Activated T-cell treated with anti-CD3 and anti-CD28 coated beads, Interleukin-2, amount 50 U/mL, for 24 hours (primary cell): ENCODE measurements around the gene TCF19.
A peak's percentile ranks its signal among the peaks of the same experiment; 100 is the strongest.

Source experiments
- DNase-seq: peaks from one replicate; pipeline ENCODE4 v3.0.0-alpha.2; 2020
- H3K27ac Mint-ChIP-seq: 2 replicates; pipeline ENCODE4 v1.8.0; 2020; ENCODE audit warnings: mild to moderate bottlenecking, mixed read lengths
- H3K27me3 Mint-ChIP-seq: 2 replicates; pipeline ENCODE4 v1.8.0; 2020; ENCODE audit warnings: mixed read lengths
- H3K36me3 Mint-ChIP-seq: 2 replicates; pipeline ENCODE4 v1.8.0; 2020; ENCODE audit warnings: low read depth, mixed read lengths
- H3K4me1 Mint-ChIP-seq: 2 replicates; pipeline ENCODE4 v1.8.0; 2020; ENCODE audit warnings: low read depth, mixed read lengths
- H3K4me3 Mint-ChIP-seq: 2 replicates; pipeline ENCODE4 v1.8.0; 2020; ENCODE audit warnings: mild to moderate bottlenecking, moderate library complexity, mixed read lengths
- H3K9me3 Mint-ChIP-seq: 2 replicates; pipeline ENCODE4 v1.8.0; 2020; ENCODE audit warnings: mixed read lengths

Gene TCF19, protein sequence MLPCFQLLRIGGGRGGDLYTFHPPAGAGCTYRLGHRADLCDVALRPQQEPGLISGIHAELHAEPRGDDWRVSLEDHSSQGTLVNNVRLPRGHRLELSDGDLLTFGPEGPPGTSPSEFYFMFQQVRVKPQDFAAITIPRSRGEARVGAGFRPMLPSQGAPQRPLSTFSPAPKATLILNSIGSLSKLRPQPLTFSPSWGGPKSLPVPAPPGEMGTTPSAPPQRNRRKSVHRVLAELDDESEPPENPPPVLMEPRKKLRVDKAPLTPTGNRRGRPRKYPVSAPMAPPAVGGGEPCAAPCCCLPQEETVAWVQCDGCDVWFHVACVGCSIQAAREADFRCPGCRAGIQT

DNA sequence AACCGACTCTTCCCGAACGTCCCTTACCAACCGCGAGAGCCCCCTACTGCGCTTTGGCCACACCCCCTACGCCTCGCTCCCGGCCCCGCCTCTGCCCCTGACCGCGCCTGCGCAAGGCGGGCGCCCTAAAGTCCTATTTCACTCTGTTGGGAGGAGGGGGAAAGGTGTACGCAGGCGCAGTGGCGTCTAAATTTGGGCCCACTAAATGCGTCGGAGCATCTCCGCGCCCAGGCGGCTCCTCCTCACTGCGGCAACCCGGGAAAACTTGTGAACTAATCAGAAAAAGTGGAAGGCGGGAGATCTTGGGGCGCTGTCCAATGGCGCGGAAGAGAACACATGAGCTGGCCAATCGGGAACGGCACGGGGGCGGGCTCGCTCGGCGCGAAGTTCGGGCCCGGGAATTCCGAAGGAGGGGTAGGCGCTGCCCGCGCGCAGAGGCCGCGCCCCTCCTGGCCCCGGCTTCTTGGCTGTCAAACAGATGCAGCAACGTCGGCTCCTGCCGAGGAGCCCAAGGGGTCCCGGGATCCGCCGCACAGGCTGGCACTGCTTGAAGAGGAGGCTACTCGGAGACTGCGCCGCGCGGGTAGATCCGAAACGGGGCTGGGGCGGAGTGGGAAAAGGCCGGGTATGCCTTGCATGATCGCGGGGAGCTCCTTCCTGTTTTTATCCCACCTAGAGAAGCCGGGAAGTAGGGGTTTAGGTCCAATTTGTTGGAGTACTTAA is at the start of gene TCF19:
Gene TCF19 (plus strand): TSS at position 450 of the 723 bp plus-strand sequence. CDS start 881 bp downstream, outside the sequence.
- Mint-ChIP-seq H3K36me3 (peaks cover 84% of the 10 kb centered on the region), H3K27me3 (no peaks in the 10 kb centered on the region), H3K27ac (peak within 1 kb of the TSS; percentile 95), H3K9me3 (no peaks in the 10 kb centered on the region), H3K4me1 (peaks cover 37% of the 10 kb centered on the region), H3K4me3 (peak within 1 kb of the TSS; percentile 90)
- DNase-seq = peak; percentile 99

DNA sequence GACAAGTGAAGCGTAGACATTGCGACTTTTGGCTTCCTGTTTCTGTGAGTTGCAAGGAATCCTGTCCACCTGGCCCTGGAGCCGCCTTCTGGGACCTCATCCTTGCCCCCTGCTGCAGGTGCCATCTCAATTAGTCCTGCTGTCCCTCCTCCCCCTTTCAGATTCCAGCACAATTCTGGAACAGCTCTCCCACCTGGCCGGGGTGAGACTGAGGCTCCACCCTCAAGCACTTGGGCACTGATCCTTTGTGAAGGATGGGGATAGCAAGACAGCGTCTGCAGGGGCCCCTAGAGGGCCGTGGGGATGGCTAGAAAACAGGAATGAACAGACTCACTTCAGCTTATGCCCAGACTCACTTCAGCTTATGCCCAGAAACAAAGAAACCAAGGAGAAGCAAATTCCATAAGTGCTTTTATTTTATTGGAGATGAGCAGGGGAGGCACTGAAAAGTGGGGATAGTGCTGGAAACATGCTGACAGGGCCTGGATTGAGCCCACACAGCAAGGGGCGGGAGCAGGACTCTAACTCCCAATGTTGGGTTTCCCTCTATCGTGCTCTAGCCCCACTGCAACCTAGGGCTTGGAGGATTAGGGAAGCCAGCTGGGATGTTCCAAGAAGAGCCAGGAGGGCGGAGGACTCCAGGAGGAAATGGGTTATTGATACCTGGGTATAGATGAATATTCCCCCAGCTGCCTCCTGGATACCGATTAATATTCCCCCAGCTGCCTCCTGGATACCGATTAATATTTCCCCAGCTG is 47.4 kb upstream of the TCF19 start:
- no peaks in the 10 kb centered on the region for H3K36me3 Mint-ChIP-seq
- no peak overlapping the region for H3K27ac Mint-ChIP-seq
- H3K4me1 Mint-ChIP-seq = peaks cover 4% of the 10 kb centered on the region
- DNase-seq = no peak
- no peak overlapping the region for H3K4me3 Mint-ChIP-seq
- H3K27me3 Mint-ChIP-seq = peaks cover 7% of the 10 kb centered on the region
- no peaks in the 10 kb centered on the region for H3K9me3 Mint-ChIP-seq

DNA sequence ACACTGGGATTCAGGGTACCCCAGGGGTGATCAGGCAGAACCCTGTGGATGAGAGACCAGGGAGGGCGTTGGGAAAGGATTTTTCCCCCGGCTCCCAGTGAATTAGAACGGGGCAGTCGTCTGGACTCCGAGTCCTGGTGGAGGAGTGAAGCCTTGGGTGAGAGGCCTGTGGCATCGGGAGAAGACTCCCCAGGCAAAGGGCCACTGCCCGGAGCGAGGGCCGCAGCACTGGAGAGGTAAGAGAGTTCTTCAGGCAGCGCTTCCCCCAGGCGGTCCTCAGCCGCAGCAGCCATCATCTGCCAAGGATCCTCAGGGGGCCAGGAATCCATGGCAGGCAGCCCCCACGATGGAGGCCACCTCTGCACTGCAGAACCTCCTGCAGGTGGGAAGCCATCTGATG is 46.7 kb upstream of the TCF19 start:
- Mint-ChIP-seq H3K4me3 (no peak overlapping the region), H3K27me3 (peaks cover 7% of the 10 kb centered on the region), H3K4me1 (peaks cover 4% of the 10 kb centered on the region), H3K9me3 (no peaks in the 10 kb centered on the region), H3K27ac (no peak overlapping the region), H3K36me3 (no peaks in the 10 kb centered on the region)
- no peak for DNase-seq

DNA sequence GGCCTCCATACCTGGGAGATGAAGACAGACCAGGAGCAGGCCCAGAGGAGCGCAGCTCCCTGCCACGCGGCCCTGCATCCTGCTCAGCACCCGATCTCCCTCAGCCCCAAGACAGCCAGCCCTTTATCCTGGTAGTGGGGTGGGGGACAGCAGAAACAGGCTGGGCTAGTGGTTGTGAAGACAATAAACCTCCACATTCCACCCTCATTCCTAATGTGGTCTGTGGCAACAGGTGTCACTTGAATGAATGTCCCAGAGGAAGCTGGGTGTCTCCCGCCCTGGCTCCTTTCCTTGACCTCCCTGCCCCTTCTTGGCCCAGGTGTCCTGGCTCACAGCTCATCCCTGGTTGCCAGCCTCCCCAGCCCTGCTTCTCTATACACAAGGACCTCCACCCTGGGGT is 45.9 kb upstream of the TCF19 start, which contains the start of gene C6orf15:
Gene C6orf15 (minus strand): TSS at position 98 of the 400 bp plus-strand sequence. CDS start 20 bp downstream, at position 78.
- no peaks in the 10 kb centered on the region for H3K36me3 Mint-ChIP-seq
- H3K27ac Mint-ChIP-seq = no peak within 1 kb of the TSS
- no peak within 1 kb of the TSS for H3K4me3 Mint-ChIP-seq
- no peak for DNase-seq
- peaks cover 2% of the 10 kb centered on the region for H3K4me1 Mint-ChIP-seq
- H3K9me3 Mint-ChIP-seq = no peaks in the 10 kb centered on the region
- H3K27me3 Mint-ChIP-seq = peaks cover 7% of the 10 kb centered on the region

DNA sequence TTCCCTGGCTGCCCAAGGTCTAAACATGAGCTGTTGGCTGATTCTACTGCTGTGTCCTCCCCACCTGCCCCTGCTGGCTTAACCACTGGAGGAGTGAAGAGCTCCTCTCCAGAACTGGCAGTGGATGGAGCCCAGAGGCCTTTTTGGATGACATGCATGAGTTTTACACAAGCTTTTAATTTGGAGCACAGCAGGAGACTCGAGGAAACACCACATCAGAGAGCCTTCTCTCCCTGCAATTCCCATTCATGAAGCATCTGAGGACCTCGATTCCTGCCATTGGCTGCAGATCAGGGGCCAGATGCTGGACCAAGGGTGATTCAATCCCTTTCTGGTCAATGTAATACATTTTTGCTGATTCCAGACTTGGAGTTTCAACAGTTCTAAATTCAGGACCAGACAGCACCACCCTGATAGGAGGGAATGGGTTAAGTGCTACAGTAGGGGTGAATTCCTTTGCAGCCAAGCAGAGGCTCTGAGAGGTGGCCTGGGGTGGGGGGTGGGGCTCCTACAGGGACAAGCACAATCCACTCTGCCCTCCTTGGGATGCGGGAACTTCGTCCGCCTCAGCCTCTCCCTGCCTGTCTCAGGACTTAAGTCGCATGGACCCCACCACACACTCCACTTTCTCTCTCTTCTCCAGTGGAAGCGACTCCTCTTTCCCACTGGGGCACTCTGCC is 44.4 kb upstream of the TCF19 start:
- no peak for DNase-seq
- no peak overlapping the region for H3K27ac Mint-ChIP-seq
- H3K9me3 Mint-ChIP-seq = no peaks in the 10 kb centered on the region
- peaks cover 2% of the 10 kb centered on the region for H3K4me1 Mint-ChIP-seq
- H3K36me3 Mint-ChIP-seq = no peaks in the 10 kb centered on the region
- H3K4me3 Mint-ChIP-seq = no peak overlapping the region
- peaks cover 10% of the 10 kb centered on the region for H3K27me3 Mint-ChIP-seq

DNA sequence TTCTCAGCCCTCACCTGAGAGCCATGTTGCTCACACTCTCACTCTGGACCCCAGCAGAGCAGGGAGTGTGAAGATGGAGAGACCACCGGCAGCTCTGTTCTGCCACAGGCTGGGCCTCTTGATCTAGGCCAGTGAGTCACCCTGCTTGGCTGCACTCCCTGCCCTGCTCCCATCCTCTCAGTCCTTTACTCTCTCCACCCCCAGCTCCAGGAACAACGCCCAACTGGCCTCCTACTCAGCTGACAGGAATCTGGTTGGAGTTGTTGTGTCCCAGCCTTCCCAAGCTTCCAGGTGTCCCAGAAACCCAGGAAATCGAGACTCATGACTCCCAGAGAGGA is 43.9 kb upstream of the TCF19 start, which contains the start of gene PSORS1C1:
Gene PSORS1C1 (plus strand): TSS at position 260 of the 338 bp plus-strand sequence. CDS start 14,833 bp downstream, outside the sequence.
- DNase-seq = no peak
- no peaks in the 10 kb centered on the region for H3K9me3 Mint-ChIP-seq
- H3K4me1 Mint-ChIP-seq = peaks cover 2% of the 10 kb centered on the region
- H3K27ac Mint-ChIP-seq = no peak within 1 kb of the TSS
- no peak within 1 kb of the TSS for H3K4me3 Mint-ChIP-seq
- H3K27me3 Mint-ChIP-seq = peaks cover 8% of the 10 kb centered on the region
- no peaks in the 10 kb centered on the region for H3K36me3 Mint-ChIP-seq

DNA sequence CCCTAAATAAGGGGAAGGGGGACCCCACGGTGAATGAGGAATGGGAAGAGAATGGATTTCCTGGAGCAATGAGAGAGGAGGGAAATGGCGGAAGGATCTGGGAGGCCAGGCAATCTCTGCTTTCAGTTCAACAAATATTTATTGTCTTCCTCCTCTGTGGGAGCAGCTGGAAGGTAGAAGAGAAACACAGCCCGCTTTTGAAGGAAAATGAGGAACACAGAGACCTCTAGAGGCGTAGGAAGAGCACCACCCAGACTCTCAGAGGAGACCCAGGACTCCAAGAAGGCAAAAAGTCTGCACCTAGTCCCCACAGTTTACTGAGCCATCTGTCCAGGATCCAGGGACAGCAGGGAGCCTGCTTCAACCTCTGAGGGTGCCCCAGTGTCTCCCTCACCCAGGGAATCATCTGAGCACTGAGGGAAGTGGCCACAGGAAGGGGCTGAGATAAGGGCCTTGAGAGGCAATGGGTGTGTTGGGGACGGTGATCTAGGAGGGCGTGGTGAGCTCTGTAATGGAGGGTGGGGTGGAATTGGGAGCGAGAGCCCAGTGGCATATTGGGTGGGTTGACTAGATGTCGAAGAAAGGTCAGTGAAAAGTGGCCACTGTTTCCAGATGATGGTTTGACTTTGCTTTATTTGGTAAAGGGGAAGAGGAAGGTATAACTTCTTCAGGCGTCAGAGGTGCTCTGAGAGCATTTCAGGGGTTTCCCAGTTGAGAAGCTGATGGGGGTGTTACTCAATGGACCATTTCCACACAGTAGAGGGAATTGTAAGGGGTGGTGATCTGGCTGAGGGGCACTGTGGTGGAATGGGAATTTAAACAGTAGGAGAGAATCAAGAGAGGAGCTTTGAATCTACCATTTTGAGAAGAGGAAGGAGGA is 43.2 kb upstream of the TCF19 start:
- DNase-seq = no peak
- Mint-ChIP-seq H3K27ac (no peak overlapping the region), H3K4me1 (peaks cover 2% of the 10 kb centered on the region), H3K27me3 (peaks cover 3% of the 10 kb centered on the region), H3K4me3 (no peak overlapping the region), H3K9me3 (no peaks in the 10 kb centered on the region), H3K36me3 (no peaks in the 10 kb centered on the region)

DNA sequence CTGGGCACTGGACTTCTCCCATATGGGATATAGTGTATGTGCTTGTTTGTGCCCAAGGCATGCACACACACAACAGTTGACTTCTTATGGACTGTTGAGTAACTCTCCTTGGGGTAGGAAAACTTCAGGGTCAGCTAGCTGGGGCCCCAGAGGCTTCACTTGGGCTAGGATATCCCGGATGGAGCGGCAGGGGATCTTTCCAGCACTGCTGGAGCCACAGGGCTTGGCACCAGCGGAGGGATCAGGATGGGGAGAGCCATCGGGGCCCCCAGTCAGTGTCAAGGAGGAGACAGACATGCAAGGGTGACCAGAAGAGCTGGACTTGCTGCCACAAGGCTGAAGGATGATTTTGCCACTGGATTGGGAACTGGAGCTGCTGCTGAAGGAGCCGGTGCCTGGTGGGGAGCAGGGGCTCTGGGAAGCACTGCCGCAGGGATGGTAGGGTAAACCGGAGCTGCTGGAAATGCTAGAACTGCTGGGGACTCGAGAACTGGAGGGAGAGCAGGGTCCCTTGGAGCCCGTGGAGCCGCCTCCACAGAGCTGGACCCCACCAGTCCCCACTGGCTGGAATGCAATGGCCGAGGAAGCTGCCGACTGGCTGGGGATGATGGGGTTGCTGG is 42.3 kb upstream of the TCF19 start:
- H3K9me3 Mint-ChIP-seq = no peaks in the 10 kb centered on the region
- no peak for DNase-seq
- no peaks in the 10 kb centered on the region for H3K36me3 Mint-ChIP-seq
- H3K4me3 Mint-ChIP-seq = no peak overlapping the region
- no peak overlapping the region for H3K27ac Mint-ChIP-seq
- peaks cover 2% of the 10 kb centered on the region for H3K4me1 Mint-ChIP-seq
- peaks cover 3% of the 10 kb centered on the region for H3K27me3 Mint-ChIP-seq

DNA sequence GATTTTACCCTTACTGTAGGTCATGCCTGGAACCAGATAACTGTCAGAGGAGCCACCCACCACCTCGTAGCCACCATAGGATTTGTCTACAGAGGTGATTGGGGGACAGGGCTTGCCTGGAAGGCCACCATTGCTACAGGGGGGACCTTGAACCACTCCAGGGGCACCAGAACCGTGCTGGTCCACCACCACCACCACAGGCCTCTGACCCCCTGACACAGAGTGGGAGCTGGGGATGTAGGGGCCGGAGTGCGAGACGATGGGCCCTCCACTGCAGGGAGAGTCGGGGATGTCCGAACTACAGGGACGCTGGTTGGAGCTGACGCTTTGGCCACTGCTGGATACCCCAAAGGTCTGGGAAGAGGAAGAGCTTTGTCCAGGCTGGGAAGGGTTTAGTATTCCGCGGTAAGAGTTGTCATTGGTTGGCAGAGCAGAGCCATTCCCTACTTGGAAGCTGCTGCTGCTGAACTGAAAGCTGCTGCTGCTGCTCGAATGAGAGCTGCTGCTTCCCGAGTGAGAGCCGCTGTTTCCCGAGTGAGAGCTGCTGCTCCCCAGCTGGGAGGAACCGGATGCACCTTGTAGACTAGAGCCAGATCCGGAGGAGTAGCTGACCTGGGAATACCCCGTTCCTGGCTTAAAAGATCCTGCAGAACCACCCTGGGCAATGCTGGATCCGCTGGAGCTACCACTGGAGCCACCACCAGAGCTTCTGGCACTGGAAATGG is 41.6 kb upstream of the TCF19 start:
- Mint-ChIP-seq H3K4me1 (peaks cover 2% of the 10 kb centered on the region), H3K9me3 (no peaks in the 10 kb centered on the region), H3K36me3 (no peaks in the 10 kb centered on the region), H3K27me3 (peaks cover 3% of the 10 kb centered on the region), H3K4me3 (no peak overlapping the region), H3K27ac (no peak overlapping the region)
- no peak for DNase-seq

DNA sequence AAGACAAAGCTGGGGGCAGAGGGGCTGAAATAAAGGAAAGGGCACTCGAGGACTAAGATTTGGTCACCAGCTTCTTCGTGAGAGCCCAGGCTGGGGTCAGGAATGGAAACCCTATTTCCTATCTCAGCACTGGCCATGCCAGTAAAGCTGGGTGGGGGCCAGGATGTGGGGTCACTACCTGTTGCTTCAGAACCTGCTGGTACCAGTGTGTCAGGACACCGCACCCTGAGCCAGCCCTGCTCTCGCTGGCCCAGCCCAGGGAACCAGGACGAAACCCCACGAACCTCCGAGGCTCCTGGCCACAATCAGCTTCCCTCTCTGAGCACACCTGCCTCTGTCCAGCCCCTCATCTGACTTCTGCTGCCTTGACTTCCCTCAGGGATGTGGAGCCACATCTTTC is 40.2 kb upstream of the TCF19 start:
- H3K4me1 Mint-ChIP-seq = peaks cover 2% of the 10 kb centered on the region
- H3K36me3 Mint-ChIP-seq = no peaks in the 10 kb centered on the region
- no peak overlapping the region for H3K4me3 Mint-ChIP-seq
- H3K27me3 Mint-ChIP-seq = peaks cover 3% of the 10 kb centered on the region
- no peak for DNase-seq
- H3K27ac Mint-ChIP-seq = no peak overlapping the region
- H3K9me3 Mint-ChIP-seq = no peaks in the 10 kb centered on the region

DNA sequence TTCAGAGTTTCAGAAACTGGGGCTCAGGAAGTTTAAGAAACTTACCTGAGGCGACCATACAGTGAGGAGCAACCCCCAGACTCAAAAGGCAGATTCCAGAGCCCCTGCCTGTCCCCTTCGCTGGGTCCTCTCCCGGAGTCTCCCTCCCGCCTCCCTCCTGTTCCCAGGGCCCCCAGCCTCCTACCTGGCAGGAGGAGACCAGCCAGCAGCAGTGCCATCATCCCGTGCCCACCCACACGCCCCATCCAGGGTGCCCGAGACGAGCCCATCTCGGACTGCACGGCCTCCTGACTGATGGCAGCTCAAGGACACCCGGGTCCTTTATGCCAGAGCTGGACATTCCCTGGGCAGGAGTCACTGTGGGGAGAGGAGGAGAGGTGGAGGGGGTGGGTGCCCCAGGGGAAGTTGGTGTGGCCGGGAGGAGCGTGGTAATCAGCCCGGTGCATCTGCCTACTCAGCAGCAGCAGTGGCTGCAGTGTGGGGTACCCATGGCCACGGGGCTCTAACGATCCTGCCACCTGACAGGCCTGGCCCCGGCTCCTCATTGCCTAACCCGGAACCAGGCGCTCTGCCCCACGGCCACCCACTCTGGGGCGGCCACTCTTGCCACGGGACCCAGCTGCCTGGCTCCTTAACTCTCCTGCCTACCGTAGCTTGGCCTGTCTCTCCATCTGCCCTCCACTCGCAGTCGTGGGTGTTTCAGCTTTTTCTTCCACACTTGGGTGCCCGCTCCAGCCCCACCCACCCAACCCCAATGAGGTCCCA is 38.1 kb upstream of the TCF19 start, which contains the start of gene CDSN:
Gene CDSN (minus strand): TSS at position 296 of the 765 bp plus-strand sequence. CDS start 27 bp downstream, at position 269.
- Mint-ChIP-seq H3K4me1 (no peaks in the 10 kb centered on the region), H3K9me3 (no peaks in the 10 kb centered on the region), H3K27me3 (peaks cover 3% of the 10 kb centered on the region), H3K36me3 (no peaks in the 10 kb centered on the region), H3K27ac (no peak within 1 kb of the TSS), H3K4me3 (no peak within 1 kb of the TSS)
- no peak for DNase-seq

DNA sequence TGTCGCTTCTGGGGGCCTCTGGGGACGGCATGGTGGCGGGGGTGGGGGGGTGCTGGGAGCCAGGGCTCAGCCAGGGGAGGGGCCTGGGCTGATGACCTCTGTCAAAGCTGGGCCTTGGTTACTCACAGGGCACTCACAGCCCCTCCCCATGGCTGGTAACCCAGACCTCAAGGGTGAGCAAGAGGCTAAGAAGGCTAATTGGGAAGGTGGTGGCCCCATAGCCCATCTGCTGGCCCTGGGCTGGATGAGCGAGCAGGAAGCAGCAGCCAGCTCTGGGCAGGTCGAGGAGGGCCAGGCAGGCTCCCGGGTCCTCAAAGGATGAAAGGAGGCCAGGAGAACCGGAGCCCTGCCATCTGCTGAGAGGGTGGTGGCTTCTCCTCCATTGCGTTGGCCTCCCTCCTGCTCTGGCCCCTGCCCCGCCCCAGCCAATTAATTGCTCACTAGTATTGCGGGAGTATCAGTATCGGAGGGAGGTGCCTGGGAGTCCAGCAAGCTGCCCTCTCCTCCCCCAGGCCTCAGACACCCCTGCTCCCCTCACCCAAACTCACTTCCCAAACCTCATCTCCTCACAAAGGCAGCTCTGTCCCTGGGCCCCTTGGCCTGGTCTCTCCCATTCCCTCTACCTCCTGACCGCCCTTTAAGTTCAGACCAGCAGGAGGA is 37.1 kb upstream of the TCF19 start:
- Mint-ChIP-seq H3K4me3 (no peak overlapping the region), H3K27me3 (peaks cover 3% of the 10 kb centered on the region), H3K9me3 (no peaks in the 10 kb centered on the region), H3K27ac (no peak overlapping the region), H3K4me1 (no peaks in the 10 kb centered on the region), H3K36me3 (no peaks in the 10 kb centered on the region)
- no peak for DNase-seq
